ENCODE measurements around the gene MACROH2A1. TPM values are rescaled to one million over a fixed set of nuclear protein-coding genes. Genes with fewer than 3 reads are reported as not detected.

MACROH2A1 gene
- total and polyA plus RNA-seq, 2 experiments from 2014 or later: 64.9 to 81.6 TPM

- TF ChIP-seq EZH2phosphoT487 (IDR thresholded peaks at IDR 0.05; ENCODE audit: unreplicated experiment) (no peak), CREB1 (CRISPR knock-in tag; IDR thresholded peaks at IDR 0.05; ENCODE audit: low read depth) (no peak), ZNF462 (CRISPR knock-in tag; IDR thresholded peaks at IDR 0.05) (no peak), ZNF331 (CRISPR knock-in tag; IDR thresholded peaks at IDR 0.05; ENCODE audit: low read depth) (no peak), STAT1 (IDR thresholded peaks at IDR 0.05; ENCODE audit: unreplicated experiment) (no peak), POLR2AphosphoS5 (IDR thresholded peaks at IDR 0.05; ENCODE audit: low read depth) (no peak), REST (IDR thresholded peaks at IDR 0.05; ENCODE audit: unreplicated experiment) (no peak), ETS1 (IDR thresholded peaks at IDR 0.05) (no peak), CTCF (conservative IDR thresholded peaks at IDR 0.05; ENCODE audit: low read depth in 2 of 2) (no peak), JUNB (IDR thresholded peaks at IDR 0.05; ENCODE audit: unreplicated experiment) (no peak), EZH2 (IDR thresholded peaks at IDR 0.05; ENCODE audit: low read depth, unreplicated experiment) (no peak), NANOG (IDR thresholded peaks at IDR 0.05; ENCODE audit: borderline replicate concordance) (no peak), ZNF114 (CRISPR knock-in tag; IDR thresholded peaks at IDR 0.05) (no peak)
- Mint-ChIP-seq H3K36me3 (ENCODE audit: low read depth) (no peaks in the 10 kb centered on the region), H3K27me3 (ENCODE audit: insufficient read depth, low read depth, poor library complexity) (peaks cover 9% of the 10 kb centered on the region), H3K4me1 (peaks cover 15% of the 10 kb centered on the region; the same call in 2 of the 3 replicates), H3K9me3 (0 out of 3 replicates have a peak, but pooled peaks cover 3% of the 10 kb centered on the region), H3K4me3 (no peak overlapping the region), H3K27ac (no peak overlapping the region)
- H3K4me3 ChIP-seq: no peak overlapping the region
- H3K4me2 ChIP-seq: no peak overlapping the region
- H3K4me1 ChIP-seq (ENCODE audit: insufficient read depth): no peaks in the 10 kb centered on the region
- H3K9me2 ChIP-seq (ENCODE audit: insufficient read depth): no peaks in the 10 kb centered on the region
- no peak overlapping the region for H3K27ac ChIP-seq (ENCODE audit: low read depth)
- no peaks in the 10 kb centered on the region for H3K27me3 ChIP-seq (ENCODE audit: insufficient read depth)
- no peaks in the 10 kb centered on the region for H3K79me2 ChIP-seq (replicated peaks; ENCODE audit: insufficient read depth)
- no peaks in the 10 kb centered on the region for H3K36me3 ChIP-seq (ENCODE audit: insufficient read depth)
- H3F3A ChIP-seq (replicated peaks; ENCODE audit: low read depth): no peaks in the 10 kb centered on the region
- H2AFZ ChIP-seq: no peak overlapping the region
- no peaks in the 10 kb centered on the region for H4K20me1 ChIP-seq (replicated peaks; ENCODE audit: insufficient read depth)
- DNase-seq (ENCODE audit: low spot score) (no peak), ATAC-seq (no peak)
Observed at GRCh38 chr5:135444881-135445280, 45.9 kb upstream of the MACROH2A1 start.

Measured in GM23338 (cell line).